GM19397 (cell line): ENCODE results near the gene APOE.
A peak's percentile ranks its signal among the peaks of the same experiment; 100 is the strongest.
"Not testable (repeated sequence)": the region's sequence is repeated elsewhere in the genome, so short reads cannot be mapped to it uniquely, and the experiment has no call there.

Experiments used
- ATAC-seq: cut with Tn5 transposase; IDR thresholded peaks from one replicate; pipeline ENCODE4 v1.9.1; 2021; ENCODE audit warnings: mild to moderate bottlenecking, moderate library complexity; ENCODE audit not compliant: unreplicated experiment

Gene APOE

DNA sequence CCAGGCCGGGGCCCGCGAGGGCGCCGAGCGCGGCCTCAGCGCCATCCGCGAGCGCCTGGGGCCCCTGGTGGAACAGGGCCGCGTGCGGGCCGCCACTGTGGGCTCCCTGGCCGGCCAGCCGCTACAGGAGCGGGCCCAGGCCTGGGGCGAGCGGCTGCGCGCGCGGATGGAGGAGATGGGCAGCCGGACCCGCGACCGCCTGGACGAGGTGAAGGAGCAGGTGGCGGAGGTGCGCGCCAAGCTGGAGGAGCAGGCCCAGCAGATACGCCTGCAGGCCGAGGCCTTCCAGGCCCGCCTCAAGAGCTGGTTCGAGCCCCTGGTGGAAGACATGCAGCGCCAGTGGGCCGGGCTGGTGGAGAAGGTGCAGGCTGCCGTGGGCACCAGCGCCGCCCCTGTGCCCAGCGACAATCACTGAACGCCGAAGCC lies 3.3 kb downstream of the APOE start:
- no peak for ATAC-seq

DNA sequence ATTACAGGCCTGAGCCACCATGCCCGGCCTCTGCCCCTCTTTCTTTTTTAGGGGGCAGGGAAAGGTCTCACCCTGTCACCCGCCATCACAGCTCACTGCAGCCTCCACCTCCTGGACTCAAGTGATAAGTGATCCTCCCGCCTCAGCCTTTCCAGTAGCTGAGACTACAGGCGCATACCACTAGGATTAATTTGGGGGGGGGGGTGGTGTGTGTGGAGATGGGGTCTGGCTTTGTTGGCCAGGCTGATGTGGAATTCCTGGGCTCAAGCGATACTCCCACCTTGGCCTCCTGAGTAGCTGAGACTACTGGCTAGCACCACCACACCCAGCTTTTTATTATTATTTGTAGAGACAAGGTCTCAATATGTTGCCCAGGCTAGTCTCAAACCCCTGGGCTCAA lies 4.2 kb downstream of the APOE start:
- ATAC-seq = no peak

DNA sequence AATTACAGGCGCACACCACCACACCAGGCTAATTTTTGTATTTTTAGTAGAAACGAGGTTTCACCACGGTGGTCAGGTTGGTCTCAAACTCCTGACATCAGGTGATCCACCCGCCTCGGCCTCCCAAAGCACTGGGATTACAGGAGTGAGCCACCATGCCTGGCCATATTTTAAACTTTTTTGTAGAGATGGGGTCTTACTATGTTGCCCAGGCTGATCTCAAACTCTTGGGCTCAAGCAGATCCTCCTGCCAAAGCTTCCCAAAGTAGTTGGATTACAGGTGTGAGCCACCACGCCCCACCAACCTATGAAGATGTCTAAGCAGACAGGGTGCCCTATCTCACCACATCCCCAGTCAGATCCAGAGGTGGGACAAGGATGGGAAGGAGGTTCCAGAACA lies 6.3 kb downstream of the APOE start:
- ATAC-seq = not testable (repeated sequence)

DNA sequence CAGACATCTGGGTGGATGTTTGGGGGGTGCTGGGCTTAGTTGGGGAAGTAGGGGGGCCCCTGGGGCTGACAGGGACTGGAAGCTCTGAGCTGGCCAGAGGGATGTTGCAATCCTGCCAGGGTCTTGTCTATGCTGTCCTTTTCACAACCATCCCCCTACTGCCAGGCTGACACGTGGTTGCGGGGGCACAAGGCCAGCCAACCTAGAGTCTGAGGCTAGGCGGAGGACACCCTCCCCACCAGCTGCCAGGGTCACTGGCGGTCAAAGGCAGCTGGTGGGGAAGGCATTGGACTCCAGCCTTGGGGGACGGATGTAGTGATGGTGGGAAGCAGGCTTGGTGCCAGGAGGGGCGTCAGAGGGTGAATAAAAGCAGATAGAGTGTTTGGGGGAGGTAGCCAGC lies 7.3 kb downstream of the APOE start:
- ATAC-seq = no peak

DNA sequence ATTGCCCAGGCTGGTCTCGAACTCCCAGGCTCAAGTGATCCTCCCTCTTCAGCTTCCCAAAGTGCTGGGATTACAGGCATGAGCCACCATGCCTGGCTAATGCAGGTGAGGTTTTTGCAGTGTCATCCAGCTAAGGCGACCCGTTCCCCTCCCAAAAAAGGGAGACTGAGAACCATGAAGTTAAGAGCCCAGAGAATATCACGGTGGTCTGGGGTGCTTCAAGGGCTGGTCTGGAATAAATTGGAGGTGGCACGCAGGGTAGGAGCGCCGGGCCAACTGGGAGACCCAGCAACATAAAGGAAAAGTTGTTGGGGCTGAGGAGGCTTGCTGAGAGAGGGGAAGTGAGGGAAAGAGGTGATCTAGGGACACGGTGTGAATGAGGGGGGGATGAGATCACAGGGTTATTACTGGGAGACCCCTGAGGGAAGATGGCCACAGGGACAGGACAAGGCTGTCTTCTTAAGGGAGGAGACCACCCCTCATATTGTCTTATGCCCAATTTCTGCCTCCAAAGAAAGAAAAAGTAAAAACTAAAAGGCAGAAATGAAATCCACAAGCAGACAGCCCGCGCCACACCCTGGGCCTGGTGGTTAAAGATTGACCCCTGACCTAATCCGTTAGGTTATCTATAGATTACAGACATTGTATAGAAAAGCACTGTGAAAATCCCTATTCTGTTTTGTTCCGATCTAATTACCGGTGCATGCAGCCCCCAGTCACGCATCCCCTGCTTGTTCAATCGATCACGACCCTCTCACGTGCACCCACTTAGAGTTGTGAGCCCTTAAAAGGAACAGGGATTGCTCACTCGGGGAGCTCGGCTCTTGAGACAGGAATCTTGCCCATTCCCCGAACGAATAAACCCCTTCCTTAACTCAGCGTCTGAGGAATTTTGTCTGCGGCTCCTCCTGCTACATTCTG lies 8.2 kb downstream of the APOE start:
- ATAC-seq = not testable (repeated sequence)

DNA sequence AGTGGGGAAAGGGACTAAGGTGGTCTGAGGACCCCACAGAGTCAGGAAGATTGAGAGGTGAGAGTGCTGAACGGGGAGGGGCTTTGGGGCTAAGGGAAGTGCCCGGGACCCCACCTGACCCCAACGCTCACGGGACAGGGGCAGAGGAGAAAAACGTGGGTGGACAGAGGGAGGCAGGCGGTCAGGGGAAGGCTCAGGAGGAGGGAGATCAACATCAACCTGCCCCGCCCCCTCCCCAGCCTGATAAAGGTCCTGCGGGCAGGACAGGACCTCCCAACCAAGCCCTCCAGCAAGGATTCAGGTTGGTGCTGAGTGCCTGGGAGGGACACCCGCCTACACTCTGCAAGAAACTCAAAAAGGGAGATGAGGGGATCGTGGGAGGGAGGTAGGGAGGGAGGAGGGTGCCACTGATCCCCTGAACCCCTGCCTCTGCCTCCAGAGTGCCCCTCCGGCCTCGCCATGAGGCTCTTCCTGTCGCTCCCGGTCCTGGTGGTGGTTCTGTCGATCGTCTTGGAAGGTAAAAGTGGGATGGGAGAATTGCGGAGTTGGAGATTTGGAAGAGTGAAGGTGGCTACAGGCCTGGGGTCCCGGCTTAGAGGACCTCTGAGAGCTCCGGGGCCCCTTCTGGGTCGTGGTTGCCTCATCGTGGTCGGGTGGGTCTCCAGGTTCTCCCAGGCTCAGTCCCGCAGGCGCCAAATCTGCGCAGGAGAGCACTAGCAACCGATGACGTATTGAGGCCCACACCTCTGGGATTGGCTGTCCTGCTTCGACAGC lies 9.0 kb downstream of the APOE start, which contains the start of gene APOC1:
Gene APOC1 (plus strand): TSS at position 176 of the 774 bp plus-strand sequence. CDS start 284 bp downstream, at position 460.
- ATAC-seq = peak; percentile 83

DNA sequence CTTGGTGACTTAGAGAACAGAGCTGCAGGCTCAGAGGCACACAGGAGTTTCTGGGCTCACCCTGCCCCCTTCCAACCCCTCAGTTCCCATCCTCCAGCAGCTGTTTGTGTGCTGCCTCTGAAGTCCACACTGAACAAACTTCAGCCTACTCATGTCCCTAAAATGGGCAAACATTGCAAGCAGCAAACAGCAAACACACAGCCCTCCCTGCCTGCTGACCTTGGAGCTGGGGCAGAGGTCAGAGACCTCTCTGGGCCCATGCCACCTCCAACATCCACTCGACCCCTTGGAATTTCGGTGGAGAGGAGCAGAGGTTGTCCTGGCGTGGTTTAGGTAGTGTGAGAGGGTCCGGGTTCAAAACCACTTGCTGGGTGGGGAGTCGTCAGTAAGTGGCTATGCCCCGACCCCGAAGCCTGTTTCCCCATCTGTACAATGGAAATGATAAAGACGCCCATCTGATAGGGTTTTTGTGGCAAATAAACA lies 18.7 kb downstream of the APOE start:
- no peak for ATAC-seq

DNA sequence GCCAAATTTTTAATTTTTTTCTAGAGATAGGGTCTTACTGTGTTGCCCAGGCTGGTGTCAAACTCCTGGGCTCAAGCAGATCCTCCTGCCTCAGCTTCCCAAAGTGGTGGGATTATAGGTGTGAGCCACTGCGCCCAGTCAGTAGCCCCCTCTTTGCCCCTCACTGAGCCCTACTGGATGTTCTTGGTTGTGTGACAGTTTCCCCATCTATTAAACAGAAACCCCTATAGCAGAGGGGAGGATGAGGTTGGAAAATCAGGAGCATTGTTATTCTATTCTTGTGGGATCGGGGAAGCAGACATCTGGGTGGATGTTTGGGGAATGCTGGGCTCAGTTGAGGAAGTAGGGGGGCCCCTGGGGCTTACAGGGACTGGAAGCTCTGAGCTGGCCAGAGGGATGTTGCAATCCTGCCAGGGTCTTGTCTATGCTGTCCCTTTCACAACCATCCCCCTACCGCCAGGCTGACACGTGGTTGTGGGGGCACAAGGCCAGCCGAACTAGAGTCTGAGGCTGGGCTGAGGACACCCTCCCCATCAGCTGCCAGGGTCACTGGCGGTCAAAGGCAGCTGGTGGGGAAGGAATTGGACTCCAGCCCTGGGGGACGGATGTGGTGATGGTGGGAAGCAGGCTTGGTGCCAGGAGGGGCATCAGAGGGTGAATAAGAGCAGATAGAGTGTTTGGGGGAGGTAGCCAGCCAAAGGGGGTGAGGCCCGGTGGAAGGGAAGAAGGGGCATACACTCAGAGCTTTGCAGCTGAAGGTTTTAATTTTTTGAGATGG lies 19.7 kb downstream of the APOE start:
- ATAC-seq = no peak

DNA sequence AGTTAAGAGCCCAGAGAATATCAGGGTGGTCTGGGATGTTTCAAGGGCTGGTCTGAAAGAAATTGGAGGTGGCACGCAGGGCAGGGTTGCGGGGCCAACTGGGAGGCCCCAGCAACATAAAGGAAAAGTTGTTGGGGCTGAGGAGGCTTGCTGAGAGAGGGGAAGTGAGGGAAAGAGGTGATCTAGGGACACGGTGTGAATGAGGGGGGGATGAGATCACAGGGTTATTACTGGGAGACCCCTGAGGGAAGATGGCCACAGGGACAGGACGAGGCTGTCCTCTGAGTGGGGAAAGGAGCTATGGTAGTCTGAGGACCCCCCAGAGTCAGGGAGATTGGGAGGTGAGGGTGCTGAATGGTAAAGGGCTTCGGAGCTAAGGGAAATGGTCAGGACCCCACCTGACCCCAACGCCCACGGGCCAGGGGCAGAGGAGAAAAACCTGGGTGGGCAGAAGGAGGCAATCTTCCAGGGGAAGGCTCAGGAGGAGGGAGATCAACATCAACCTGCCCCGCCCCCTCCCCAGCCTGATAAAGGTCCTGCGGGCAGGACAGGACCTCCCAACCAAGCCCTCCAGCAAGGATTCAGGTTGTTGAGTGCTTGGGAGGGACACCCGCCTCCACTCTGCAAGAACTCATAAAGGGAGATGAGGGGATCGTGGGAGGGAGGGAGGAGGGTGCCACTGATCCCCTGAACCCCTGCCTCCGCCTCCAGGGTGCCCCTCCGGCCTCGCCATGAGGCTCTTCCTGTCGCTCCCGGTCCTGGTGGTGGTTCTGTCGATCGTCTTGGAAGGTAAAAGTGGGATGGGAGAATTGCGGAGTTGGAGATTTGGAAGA lies 20.9 kb downstream of the APOE start:
- not testable (repeated sequence) for ATAC-seq

DNA sequence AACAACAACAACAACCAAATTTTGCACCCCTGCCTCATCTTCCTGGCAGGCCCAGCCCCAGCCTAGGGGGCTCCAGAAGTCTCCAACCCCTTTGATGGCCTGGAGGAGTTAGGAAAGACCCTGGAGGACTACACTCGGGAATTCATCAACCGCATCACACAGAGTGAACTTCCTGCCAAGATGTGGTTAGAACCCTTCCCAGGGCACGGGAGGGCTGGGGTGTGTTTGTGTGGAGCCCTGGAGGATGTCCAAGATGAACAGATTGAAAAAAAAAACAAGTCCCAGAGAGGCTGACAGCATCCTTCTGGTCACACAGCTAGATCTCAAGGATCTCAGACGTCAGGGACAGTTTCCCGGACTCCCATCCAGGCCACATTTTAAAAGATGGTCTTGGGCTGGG lies 22.1 kb downstream of the APOE start:
- ATAC-seq = no peak

DNA sequence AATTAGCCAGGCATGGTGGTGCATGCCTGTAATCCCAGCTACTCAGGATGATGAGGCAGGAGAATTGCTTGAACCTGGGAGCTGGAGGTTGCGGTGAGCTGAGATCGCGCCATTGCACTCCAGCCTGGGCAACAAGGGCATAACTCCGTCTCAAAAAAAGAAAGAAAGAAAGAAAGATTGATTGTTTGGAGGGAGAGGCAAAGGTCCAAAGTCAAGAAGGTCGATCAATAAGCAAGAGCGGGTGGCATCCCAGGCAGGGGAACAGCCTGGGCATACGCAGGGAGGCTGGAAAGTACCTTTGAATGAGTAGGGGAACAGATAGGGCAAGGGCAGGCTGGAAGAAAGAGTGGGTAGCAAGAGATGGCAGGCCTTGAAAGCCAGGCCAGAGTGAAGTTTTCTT lies 24.5 kb downstream of the APOE start:
- ATAC-seq = no peak

DNA sequence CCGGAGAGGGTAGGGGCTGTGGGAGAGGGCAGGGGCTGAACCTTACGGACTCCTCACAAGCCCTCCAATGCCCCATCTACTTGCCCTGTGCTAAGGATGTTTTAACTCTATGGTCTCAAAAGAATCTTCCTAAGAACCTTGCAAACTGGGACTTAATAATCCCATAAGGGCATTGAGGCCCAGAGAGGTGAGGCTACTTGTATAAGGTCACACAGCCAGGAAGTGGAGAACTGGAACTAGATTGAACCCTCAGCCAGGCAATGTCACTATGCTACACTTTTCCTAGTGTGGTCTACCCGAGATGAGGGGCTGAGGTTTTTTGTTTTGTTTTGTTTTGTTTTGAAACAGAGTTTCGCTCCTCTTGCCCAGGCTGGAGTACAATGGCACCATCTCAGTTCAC lies 25.9 kb downstream of the APOE start:
- ATAC-seq = no peak

DNA sequence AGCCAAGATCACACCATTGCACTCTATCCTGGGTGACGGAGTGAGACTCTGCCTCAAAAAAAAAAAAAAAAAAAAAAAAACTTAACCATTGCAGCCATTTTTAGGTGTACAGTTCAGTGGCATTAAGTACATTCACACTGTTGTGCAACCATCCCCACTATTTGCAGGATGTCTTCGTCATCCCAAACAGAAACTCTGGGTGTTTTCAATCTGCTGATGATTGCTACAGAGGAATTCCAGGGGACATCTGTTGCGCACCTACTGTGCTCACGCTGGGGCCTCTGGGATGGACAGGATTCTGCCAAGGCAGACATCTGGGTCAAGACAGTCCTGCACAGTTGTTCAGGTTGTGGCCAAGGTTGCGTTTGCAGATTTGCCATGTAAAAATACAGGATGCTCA lies 34.1 kb downstream of the APOE start:
- ATAC-seq = no peak

DNA sequence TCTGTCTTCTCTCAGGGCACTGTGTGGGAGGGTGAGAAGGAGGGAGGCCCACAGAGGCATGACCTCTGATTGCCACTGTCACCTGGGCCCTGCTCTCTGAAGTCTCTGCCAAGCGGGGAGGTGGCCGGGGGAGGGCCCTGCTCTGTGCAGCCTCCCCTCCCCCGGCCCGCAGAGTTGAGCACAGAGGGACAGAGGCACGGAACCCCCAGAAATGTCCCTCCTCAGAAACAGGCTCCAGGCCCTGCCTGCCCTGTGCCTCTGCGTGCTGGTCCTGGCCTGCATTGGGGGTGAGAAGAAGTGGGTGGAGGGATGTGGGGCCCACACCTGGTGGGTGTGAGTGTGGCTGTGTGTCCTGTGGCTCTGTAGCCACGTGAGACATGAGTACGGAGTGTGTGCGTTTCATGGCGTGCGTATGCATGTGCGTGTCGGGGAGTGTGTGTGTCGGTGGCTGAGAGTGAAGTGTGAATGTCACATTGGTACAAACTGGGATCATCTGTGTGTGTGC lies 36.5 kb downstream of the APOE start, which contains the start of gene APOC4:
Gene APOC4 (plus strand): TSS at position 171 of the 505 bp plus-strand sequence. CDS start 41 bp downstream, at position 212.
- no peak for ATAC-seq

DNA sequence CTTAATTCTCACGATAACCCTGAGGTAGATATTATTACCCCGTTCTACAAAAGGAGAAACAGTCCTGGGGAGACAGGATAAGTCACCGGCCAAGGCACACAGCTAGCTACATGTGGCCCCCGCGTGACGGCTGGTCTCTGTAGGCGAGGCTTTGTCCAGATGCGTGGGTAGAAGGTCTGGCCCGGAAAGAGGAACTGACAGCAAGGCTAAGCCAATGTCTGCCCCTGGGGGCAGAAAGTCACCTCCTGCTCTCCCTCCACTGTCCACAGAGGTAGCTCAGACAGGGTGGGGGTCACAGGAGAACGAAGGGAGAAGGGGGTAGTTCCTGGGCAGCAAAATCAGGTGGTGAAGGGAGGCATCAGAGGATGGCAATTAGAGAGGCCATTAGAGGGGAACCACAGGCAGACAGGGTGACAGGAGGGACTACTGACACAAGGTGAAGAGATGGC lies 38.2 kb downstream of the APOE start:
- ATAC-seq = no peak

DNA sequence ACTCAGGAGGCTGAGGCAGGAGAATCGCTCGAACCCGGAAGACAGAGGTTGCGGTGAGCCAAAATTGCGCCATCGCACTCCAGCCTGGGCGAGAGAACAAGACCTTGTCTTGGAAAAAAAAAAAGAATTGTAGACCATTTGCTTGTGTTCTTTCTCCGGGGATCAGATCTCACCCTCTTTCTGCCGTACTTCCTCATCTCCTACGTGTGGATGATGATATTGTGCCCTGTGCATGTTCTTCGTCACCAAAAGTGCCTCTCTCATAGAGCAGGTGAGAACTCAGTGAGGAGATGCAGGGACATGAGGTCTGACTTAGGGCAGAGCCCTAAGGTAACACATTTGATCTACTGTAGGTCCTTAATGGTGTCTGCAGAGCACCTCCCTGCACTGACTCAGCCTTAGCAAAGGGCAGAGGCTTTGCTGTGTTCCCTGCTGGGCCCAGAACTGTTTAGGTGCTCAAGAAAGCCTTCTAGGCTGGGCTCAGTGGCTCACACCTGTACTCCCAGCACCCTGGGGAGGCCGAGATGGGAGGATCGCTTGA lies 41.5 kb downstream of the APOE start:
- ATAC-seq = no peak

DNA sequence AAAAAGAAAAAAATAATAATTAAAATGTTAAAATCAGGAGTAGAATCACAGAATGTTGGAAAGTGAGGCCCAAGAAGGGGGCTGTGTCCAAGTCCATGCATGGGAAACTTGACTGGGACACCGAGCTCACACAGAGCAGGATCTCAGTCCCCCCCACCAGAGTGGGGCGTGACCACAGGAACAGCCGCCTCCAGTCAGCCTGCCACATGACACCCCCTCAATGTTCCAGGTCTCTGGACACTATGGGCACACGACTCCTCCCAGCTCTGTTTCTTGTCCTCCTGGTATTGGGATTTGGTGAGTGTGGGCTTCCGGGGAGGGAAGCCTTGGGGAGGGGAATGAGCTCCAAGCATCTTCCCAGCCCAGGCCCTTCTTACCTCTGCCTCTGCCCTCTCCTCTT lies 42.6 kb downstream of the APOE start:
- ATAC-seq = no peak

DNA sequence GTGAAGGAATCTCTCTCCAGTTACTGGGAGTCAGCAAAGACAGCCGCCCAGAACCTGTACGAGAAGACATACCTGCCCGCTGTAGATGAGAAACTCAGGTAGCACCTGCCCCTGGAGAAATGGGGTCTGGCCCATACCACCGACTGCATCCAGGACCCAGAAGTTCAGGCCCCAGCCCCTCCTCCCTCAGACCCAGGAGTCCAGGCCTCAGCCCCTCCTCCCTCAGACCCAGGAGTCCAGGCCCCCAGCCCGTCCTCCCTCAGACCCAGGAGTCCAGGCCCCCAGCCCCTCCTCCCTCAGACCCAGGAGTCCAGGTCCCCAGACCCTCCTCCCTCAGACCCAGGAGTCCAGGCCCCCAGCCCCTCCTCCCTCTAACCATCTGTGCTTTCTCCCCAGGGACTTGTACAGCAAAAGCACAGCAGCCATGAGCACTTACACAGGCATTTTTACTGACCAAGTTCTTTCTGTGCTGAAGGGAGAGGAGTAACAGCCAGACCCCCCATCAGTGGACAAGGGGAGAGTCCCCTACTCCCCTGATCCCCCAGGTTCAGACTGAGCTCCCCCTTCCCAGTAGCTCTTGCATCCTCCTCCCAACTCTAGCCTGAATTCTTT lies 43.3 kb downstream of the APOE start:
- no peak for ATAC-seq

DNA sequence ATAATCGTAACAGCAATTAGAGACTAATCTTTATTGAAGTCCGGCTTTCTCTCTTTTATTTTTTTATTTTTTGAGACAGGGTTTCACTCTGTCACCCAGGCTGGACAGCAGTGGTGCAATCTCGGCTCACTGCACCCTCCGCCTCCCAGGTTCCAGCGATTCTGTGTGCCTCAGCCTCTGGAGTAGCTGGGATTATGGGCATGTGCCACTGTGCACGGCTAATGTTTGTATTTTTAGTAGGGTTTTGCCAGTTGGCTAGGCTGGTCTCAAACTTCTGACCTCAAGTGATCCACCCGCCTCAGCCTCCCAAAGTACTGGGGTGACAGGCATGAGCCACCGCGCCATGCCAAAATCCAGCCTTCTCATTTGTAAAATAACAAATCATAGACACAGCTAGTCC lies 44.0 kb downstream of the APOE start:
- ATAC-seq = no peak
